ENCODE results near the gene TNRC18. TPM values are rescaled to one million over a fixed set of nuclear protein-coding genes. Genes with fewer than 3 reads are reported as not detected.
A peak's percentile ranks its signal among the peaks of the same experiment; 100 is the strongest.

TNRC18 gene
- total RNA-seq, 4 donors from 2014 or later: 87.6 to 218 (median 124) TPM

- 68% methylated on average over 8 of the region's 33 CpGs; no CpG with 5 or more reads in 1 of the 2 donors for WGBS, 2 donors (ENCODE audit: low coverage in 1 of 2)
- Histone ChIP-seq H3K27ac (peak overlapping the region in 3 of 4 donors; percentile 50 to 88 (median 82)), H3K4me3 (no peak overlapping the region)
Observed at GRCh38 chr7:5394264-5395105, 29.1 kb downstream of the TNRC18 start.

GRCh38 chr7:5393748-5394147 is 29.9 kb downstream of the TNRC18 start:
- Histone ChIP-seq H3K27ac (peak overlapping the region in 2 of 4 donors; percentile 82 to 88), H3K9me3 (no peaks in the 10 kb centered on the region), H3K4me1 (peaks cover 0 to 78% (median 23%) of the 10 kb centered on the region in 3 donors), H3K4me3 (no peak overlapping the region), H3K27me3 (no peaks in the 10 kb centered on the region), H3K36me3 (peaks cover 0 to 57% of the 10 kb centered on the region in 2 donors)
- 61 to 94% methylated on average over 2 to 3 of the region's 8 CpGs for whole genome bisulfite sequencing, 2 donors (ENCODE audit: low coverage in 1 of 2)
- no peak for ATAC-seq
- no peak for TF ChIP-seq CTCF (IDR thresholded peaks at IDR 0.05)
- no peak for TF ChIP-seq POLR2A (IDR thresholded peaks at IDR 0.05)
- TF ChIP-seq EP300 (IDR thresholded peaks at IDR 0.05): no peak
- no peak for TF ChIP-seq POLR2AphosphoS5 (IDR thresholded peaks at IDR 0.05)

More at GRCh38 chr7:5394264-5395105, 29.1 kb downstream of the TNRC18 start:
- Histone ChIP-seq H3K27me3 (no peaks in the 10 kb centered on the region), H3K4me1 (peaks cover 0 to 85% (median 25%) of the 10 kb centered on the region in 3 donors), H3K9me3 (no peaks in the 10 kb centered on the region), H3K36me3 (peaks cover 0 to 50% of the 10 kb centered on the region in 2 donors)
- no peak for ATAC-seq
- TF ChIP-seq CTCF (IDR thresholded peaks at IDR 0.05) (no peak), EP300 (IDR thresholded peaks at IDR 0.05) (no peak), POLR2AphosphoS5 (IDR thresholded peaks at IDR 0.05) (no peak), POLR2A (IDR thresholded peaks at IDR 0.05) (no peak)

- H3K4me1 ChIP-seq: peaks cover 0 to 76% (median 23%) of the 10 kb centered on the region in 3 donors
- 75% methylated on average over 2 of the region's 9 CpGs; no CpG with 5 or more reads in 1 of the 2 donors for WGBS, 2 donors (ENCODE audit: low coverage in 1 of 2)
- no peaks in the 10 kb centered on the region for H3K27me3 ChIP-seq
- H3K36me3 ChIP-seq: peaks cover 0 to 61% of the 10 kb centered on the region in 2 donors
- H3K9me3 ChIP-seq: no peaks in the 10 kb centered on the region
- no peak overlapping the region for H3K4me3 ChIP-seq
- peak overlapping the region in 3 of 4 donors; percentile 5 to 88 (median 37) for H3K27ac ChIP-seq
- no peak for ATAC-seq
- TF ChIP-seq POLR2A (IDR thresholded peaks at IDR 0.05) (no peak), POLR2AphosphoS5 (IDR thresholded peaks at IDR 0.05) (no peak), EP300 (IDR thresholded peaks at IDR 0.05) (no peak), CTCF (IDR thresholded peaks at IDR 0.05) (no peak)
Observed at GRCh38 chr7:5393328-5393727, 30.3 kb downstream of the TNRC18 start.

GRCh38 chr7:5390918-5391317 is 32.7 kb downstream of the TNRC18 start:
- Histone ChIP-seq H3K4me1 (peaks cover 0 to 70% (median 14%) of the 10 kb centered on the region in 3 donors), H3K27me3 (no peaks in the 10 kb centered on the region), H3K36me3 (peaks cover 0 to 85% of the 10 kb centered on the region in 2 donors), H3K27ac (peak overlapping the region in 3 of 4 donors; percentile 40 to 72 (median 64)), H3K4me3 (no peak overlapping the region), H3K9me3 (no peaks in the 10 kb centered on the region)
- TF ChIP-seq POLR2AphosphoS5 (IDR thresholded peaks at IDR 0.05) (no peak), POLR2A (IDR thresholded peaks at IDR 0.05) (no peak), EP300 (IDR thresholded peaks at IDR 0.05) (no peak), CTCF (IDR thresholded peaks at IDR 0.05) (no peak)
- no peak for ATAC-seq
- WGBS, 2 donors (ENCODE audit: low coverage in 1 of 2): 40% methylated on average over 1 of the region's 7 CpGs; no CpG with 5 or more reads in 1 of the 2 donors
